ENCODE results near the gene HEPN1. TPM values are rescaled to one million over a fixed set of nuclear protein-coding genes. Genes with fewer than 3 reads are reported as not detected.

The HEPN1 gene
- total and polyA plus RNA-seq, 2 of the 8 experiments (the other 6 are each of a cell fraction or from before 2014, with no cell fraction given), result not detected

GRCh38 chr11:124922831-124923230, 3.8 kb downstream of the HEPN1 start (continued):
- TF ChIP-seq GTF2F1 (IDR thresholded peaks at IDR 0.05; ENCODE audit: borderline replicate concordance, low read depth, low read length) (no peak), TEAD4 (IDR thresholded peaks at IDR 0.05; ENCODE audit: low read depth, low read length) (no peak), NRF1 (IDR thresholded peaks at IDR 0.05; ENCODE audit: low read depth, low read length) (no peak)
